WTC11 (cell line): Measurements from ENCODE around the gene MBTPS2. TPM values are rescaled to one million over a fixed set of nuclear protein-coding genes. Genes with fewer than 3 reads are reported as not detected.

Experiments used
- ATAC-seq: fragments of 200-7000 bp; cut with Tn5 transposase; 2 replicates; pipeline ENCODE4 v1.10.0; 2021; ENCODE audit warnings: mild to moderate bottlenecking, moderate library complexity
- CTCF ChIA-PET: fragments of 300-600 bp; sonication (Branson Sonifier 250); formaldehyde crosslinking; loops from one replicate; lab custom pipeline; 2021; ENCODE audit warnings: antibody characterized with exemption; lab: Charles Lee
- POLR2A ChIA-PET: fragments of 350-600 bp; sonication (Branson Sonifier 250); formaldehyde crosslinking; loops from one replicate; lab custom pipeline; 2021; ENCODE audit warnings: antibody characterized with exemption; lab: Charles Lee
- DNase-seq: peaks from one replicate; pipeline ENCODE4 v3.0.0; 2021; ENCODE audit warnings: low spot score
- H3K27ac Mint-ChIP-seq: 2 replicates; pipeline ENCODE4 v1.8.0; 2021; ENCODE audit warnings: mixed read lengths
- H3K27me3 Mint-ChIP-seq: 2 replicates; pipeline ENCODE4 v1.8.0; 2021; ENCODE audit warnings: low read depth, mild to moderate bottlenecking, moderate library complexity, mixed read lengths
- H3K36me3 Mint-ChIP-seq: 2 replicates; pipeline ENCODE4 v1.8.0; 2021; ENCODE audit warnings: mixed read lengths
- H3K4me1 Mint-ChIP-seq: 2 replicates; pipeline ENCODE4 v1.8.0; 2022; ENCODE audit warnings: mixed read lengths
- H3K4me3 Mint-ChIP-seq: 2 replicates; pipeline ENCODE4 v1.8.0; 2021; ENCODE audit warnings: mild to moderate bottlenecking, moderate library complexity, mixed read lengths
- H3K9me3 Mint-ChIP-seq: 2 replicates; pipeline ENCODE4 v1.8.0; 2021; ENCODE audit warnings: mixed read lengths
- ATF1 ChIP-seq: sonication (generic); formaldehyde crosslinking; IDR thresholded peaks from 2 replicates; pipeline ENCODE4 v1.8.1; 2023; ENCODE audit warnings: mild to moderate bottlenecking, moderate library complexity, missing genetic modification reagents
- ATF2 ChIP-seq: sonication (generic); formaldehyde crosslinking; IDR thresholded peaks from 2 replicates; pipeline ENCODE4 v1.8.1; 2022; ENCODE audit warnings: low read depth, missing genetic modification reagents, borderline replicate concordance
- CTCF ChIP-seq: fragments of 200-600 bp; IDR thresholded peaks from 2 replicates; pipeline ENCODE4 v1.8.0; 2022; ENCODE audit warnings: antibody characterized with exemption
- E2F1 ChIP-seq: sonication (generic); formaldehyde crosslinking; IDR thresholded peaks from 2 replicates; pipeline ENCODE4 v1.8.0; 2022; ENCODE audit warnings: mild to moderate bottlenecking, missing genetic modification reagents
- HMGA2 ChIP-seq: fragments of 250-450 bp; sonication (Bioruptor Pico); IDR thresholded peaks from 2 replicates; pipeline ENCODE4 v1.4.0; 2021; ENCODE audit warnings: mild to moderate bottlenecking, moderate library complexity
- JUN ChIP-seq: sonication (generic); formaldehyde crosslinking; IDR thresholded peaks from 2 replicates; pipeline ENCODE4 v1.8.0; 2023; ENCODE audit warnings: mild to moderate bottlenecking, missing genetic modification reagents
- MYBL2 ChIP-seq: sonication (generic); formaldehyde crosslinking; IDR thresholded peaks from 2 replicates; pipeline ENCODE4 v1.8.1; 2023; ENCODE audit warnings: mild to moderate bottlenecking, moderate library complexity, missing genetic modification reagents
- PRDM15 ChIP-seq: sonication (generic); formaldehyde crosslinking; IDR thresholded peaks from 2 replicates; pipeline ENCODE4 v1.8.0; 2022; ENCODE audit warnings: missing genetic modification reagents
- TEAD1 ChIP-seq: sonication (generic); formaldehyde crosslinking; IDR thresholded peaks from 2 replicates; pipeline ENCODE4 v1.8.0; 2022; ENCODE audit warnings: mild to moderate bottlenecking, missing genetic modification reagents
- ZBTB21 ChIP-seq: sonication (generic); formaldehyde crosslinking; IDR thresholded peaks from 2 replicates; pipeline ENCODE4 v1.8.1; 2023; ENCODE audit warnings: mild to moderate bottlenecking, missing genetic modification reagents, borderline replicate concordance
- ZMAT4 ChIP-seq: fragments of 250-450 bp; sonication (Bioruptor Pico); IDR thresholded peaks from 2 replicates; pipeline ENCODE4 v1.9.0; 2021; ENCODE audit warnings: mild to moderate bottlenecking
- ZNF219 ChIP-seq: sonication (generic); formaldehyde crosslinking; IDR thresholded peaks from 2 replicates; pipeline ENCODE4 v1.8.0; 2023; ENCODE audit warnings: missing genetic modification reagents, mild to moderate bottlenecking, borderline replicate concordance
- ZNF232 ChIP-seq: sonication (generic); formaldehyde crosslinking; IDR thresholded peaks from 2 replicates; pipeline ENCODE4 v1.8.0; 2022; ENCODE audit warnings: mild to moderate bottlenecking, missing genetic modification reagents
- ZNF263 ChIP-seq: sonication (generic); formaldehyde crosslinking; IDR thresholded peaks from 2 replicates; pipeline ENCODE4 v1.8.1; 2022; ENCODE audit warnings: low read depth, mild to moderate bottlenecking, moderate library complexity, missing genetic modification reagents
- ZNF317 ChIP-seq: sonication (generic); formaldehyde crosslinking; IDR thresholded peaks from 2 replicates; pipeline ENCODE4 v1.8.1; 2023; ENCODE audit warnings: low read depth, mild to moderate bottlenecking, moderate library complexity, missing genetic modification reagents, borderline replicate concordance
- ZNF425 ChIP-seq: fragments of 250-450 bp; sonication (Bioruptor Pico); conservative IDR thresholded peaks from 2 replicates; pipeline ENCODE4 v1.9.0; 2021; ENCODE audit warnings: mild to moderate bottlenecking
- ZNF532 ChIP-seq: fragments of 250-450 bp; sonication (Bioruptor Pico); IDR thresholded peaks from 2 replicates; pipeline ENCODE4 v1.9.0; 2021; ENCODE audit warnings: mild to moderate bottlenecking, borderline replicate concordance
- total RNA-seq: library from RNA; stranded (reverse); gene quantifications from 3 replicates; pipeline ENCODE4 v1.2.3, GENCODE V29; 2021

Gene MBTPS2
- total RNA-seq, 1 experiment from 2014 or later: 9.1 TPM

- Mint-ChIP-seq H3K4me1 (peaks cover 2% of the 10 kb centered on the region; the same call in 1 of the 2 replicates), H3K4me3 (no peak overlapping the region), H3K36me3 (peaks cover 18% of the 10 kb centered on the region), H3K27me3 (no peaks in the 10 kb centered on the region), H3K9me3 (no peaks in the 10 kb centered on the region), H3K27ac (no peak overlapping the region)
- POLR2A ChIA-PET: no interaction called here
- DNase-seq: no peak
- no peak for TF ChIP-seq E2F1 (CRISPR knock-in tag)
- TF ChIP-seq ZNF425 (CRISPR knock-in tag): no peak
- TF ChIP-seq HMGA2 (CRISPR knock-in tag): no peak
- no peak for TF ChIP-seq MYBL2 (CRISPR knock-in tag)
- no peak for TF ChIP-seq JUN (CRISPR knock-in tag)
- no peak for TF ChIP-seq PRDM15 (CRISPR knock-in tag)
- no peak for TF ChIP-seq ATF1 (CRISPR knock-in tag)
- TF ChIP-seq ZBTB21: no peak
- TF ChIP-seq ZNF532 (CRISPR knock-in tag): no peak
- no peak for TF ChIP-seq ZNF263 (CRISPR knock-in tag)
- no peak for TF ChIP-seq ZNF317 (CRISPR knock-in tag)
- no peak for TF ChIP-seq ZMAT4
- no peak for TF ChIP-seq TEAD1 (CRISPR knock-in tag)
- no peak for TF ChIP-seq ATF2 (CRISPR knock-in tag)
- no peak for TF ChIP-seq ZNF219
- no peak for TF ChIP-seq ZNF232
- no peak for TF ChIP-seq CTCF
- no peak for ATAC-seq
- CTCF ChIA-PET: no interaction called here
These were observed 5.7 kb downstream of the MBTPS2 start for GRCh38 chrX:21845096-21845495.
